HEK293T (cell line): ENCODE data around the gene KRT17.
"Not testable (repeated sequence)": the region's sequence is repeated elsewhere in the genome, so short reads cannot be mapped to it uniquely, and the experiment has no call there.

Experiments
- CTCF ChIA-PET: fragments of 350-600 bp; formaldehyde crosslinking; extraction: SDS; loops from one replicate; lab custom pipeline; 2021; ENCODE audit warnings: antibody characterized with exemption, inconsistent platforms; lab: Yijun Ruan, JAX
- POLR2A ChIA-PET: fragments of 350-600 bp; formaldehyde crosslinking; extraction: SDS; loops from one replicate; lab custom pipeline; 2020; ENCODE audit warnings: antibody characterized with exemption, inconsistent platforms; lab: Yijun Ruan, JAX
- DNase-seq: peaks from one replicate; pipeline ENCODE4 v3.0.0; 2012; ENCODE audit warnings: mixed read lengths; ENCODE audit errors: extremely low spot score
- ARNT ChIP-seq: fragments of 450-650 bp; IDR thresholded peaks from 2 replicates; pipeline ENCODE4 v1.6.1; 2017; ENCODE audit warnings: mild to moderate bottlenecking
- BHLHE40 ChIP-seq: fragments of 450-650 bp; IDR thresholded peaks from 2 replicates; pipeline ENCODE4 v1.6.1; 2016; ENCODE audit warnings: mild to moderate bottlenecking, moderate library complexity, borderline replicate concordance
- CTBP1 ChIP-seq: fragments of 450-650 bp; IDR thresholded peaks from 2 replicates; pipeline ENCODE4 v1.6.1; 2016; ENCODE audit warnings: borderline replicate concordance
- ELF4 ChIP-seq: fragments of 450-650 bp; IDR thresholded peaks from 2 replicates; pipeline ENCODE4 v1.6.1; 2017; ENCODE audit warnings: antibody characterized with exemption
- FOXA1 ChIP-seq: fragments of 450-650 bp; IDR thresholded peaks from 2 replicates; pipeline ENCODE4 v1.6.1; 2016; ENCODE audit warnings: mild to moderate bottlenecking
- FOXK2 ChIP-seq: fragments of 450-650 bp; IDR thresholded peaks from 2 replicates; pipeline ENCODE4 v1.6.1; 2016; ENCODE audit warnings: mild to moderate bottlenecking
- FOXM1 ChIP-seq: fragments of 450-650 bp; IDR thresholded peaks from 2 replicates; pipeline ENCODE4 v1.6.1; 2017; ENCODE audit warnings: mild to moderate bottlenecking, borderline replicate concordance
- HDGF ChIP-seq: fragments of 450-650 bp; IDR thresholded peaks from 2 replicates; pipeline ENCODE4 v1.6.1; 2017; ENCODE audit warnings: antibody characterized with exemption, borderline replicate concordance
- L3MBTL2 ChIP-seq: fragments of 450-650 bp; conservative IDR thresholded peaks from 2 replicates; pipeline ENCODE4 v1.6.1; 2016; ENCODE audit warnings: mild to moderate bottlenecking
- LEF1 ChIP-seq: fragments of 450-650 bp; IDR thresholded peaks from 2 replicates; pipeline ENCODE4 v1.6.1; 2017; ENCODE audit warnings: mild to moderate bottlenecking, borderline replicate concordance
- NFRKB ChIP-seq: fragments of 450-650 bp; IDR thresholded peaks from 2 replicates; pipeline ENCODE4 v1.6.1; 2016; ENCODE audit warnings: mild to moderate bottlenecking, moderate library complexity
- SP1 ChIP-seq: fragments of 450-650 bp; IDR thresholded peaks from 2 replicates; pipeline ENCODE4 v1.6.1; 2017
- SUZ12 ChIP-seq: fragments of 450-650 bp; IDR thresholded peaks from 2 replicates; pipeline ENCODE4 v1.6.1; 2016; ENCODE audit warnings: mild to moderate bottlenecking
- TARDBP ChIP-seq: fragments of 450-650 bp; IDR thresholded peaks from 2 replicates; pipeline ENCODE4 v1.6.1; 2016
- ZNF384 ChIP-seq: fragments of 450-650 bp; IDR thresholded peaks from 2 replicates; pipeline ENCODE4 v1.6.1; 2016
- TF ChIP-seq, protein P1 (sequence below): fragments of 450-650 bp; IDR thresholded peaks from 2 replicates; pipeline ENCODE4 v1.6.1; 2016

KRT17 gene

GRCh38 chr17:41629826-41630670, 5.7 kb upstream of the KRT17 start:
- no peak for DNase-seq
- POLR2A ChIA-PET = interaction anchor here (0.6 kb wide), 1 partner anchor 765 kb away, joined by 3 read pairs; no protein-coding TSS in a partner anchor
- TF ChIP-seq ARNT = no peak
- TF ChIP-seq ZNF384 = no peak
- no peak for TF ChIP-seq ELF4
- TF ChIP-seq HDGF = no peak
- no peak for TF ChIP-seq FOXK2
- CTCF ChIA-PET = interaction anchor here (1.2 kb wide), 1 partner anchor 33 kb away, joined by 3 read pairs; no protein-coding TSS in a partner anchor

DNA sequence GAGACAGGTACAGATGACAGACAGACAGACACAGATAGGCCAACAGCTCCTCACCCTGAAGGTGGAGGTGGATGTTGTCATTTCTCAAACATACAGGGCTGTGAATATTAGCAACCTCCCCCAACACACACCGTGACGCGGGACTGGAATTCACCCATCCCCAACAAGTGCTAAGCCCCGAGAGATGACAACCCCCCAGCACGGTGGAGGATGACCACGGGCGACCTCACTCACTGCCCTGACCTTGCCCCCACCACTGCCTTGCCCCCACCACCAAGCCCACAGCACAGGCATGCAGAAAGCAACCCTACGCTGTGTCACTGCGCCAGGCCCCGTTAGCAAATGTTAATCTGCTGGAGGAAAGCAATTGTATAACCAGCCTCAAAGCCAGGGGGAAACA, 4.9 kb upstream of the KRT17 start:
- ChIA-PET POLR2A (no interaction called here), CTCF (interaction anchor here (1.2 kb wide), 1 partner anchor 34 kb away, joined by 3 read pairs; no protein-coding TSS in a partner anchor)
- no peak for TF ChIP-seq ZNF384
- TF ChIP-seq FOXK2 = no peak
- no peak for TF ChIP-seq BHLHE40
- no peak for TF ChIP-seq LEF1
- TF ChIP-seq, protein P1, sequence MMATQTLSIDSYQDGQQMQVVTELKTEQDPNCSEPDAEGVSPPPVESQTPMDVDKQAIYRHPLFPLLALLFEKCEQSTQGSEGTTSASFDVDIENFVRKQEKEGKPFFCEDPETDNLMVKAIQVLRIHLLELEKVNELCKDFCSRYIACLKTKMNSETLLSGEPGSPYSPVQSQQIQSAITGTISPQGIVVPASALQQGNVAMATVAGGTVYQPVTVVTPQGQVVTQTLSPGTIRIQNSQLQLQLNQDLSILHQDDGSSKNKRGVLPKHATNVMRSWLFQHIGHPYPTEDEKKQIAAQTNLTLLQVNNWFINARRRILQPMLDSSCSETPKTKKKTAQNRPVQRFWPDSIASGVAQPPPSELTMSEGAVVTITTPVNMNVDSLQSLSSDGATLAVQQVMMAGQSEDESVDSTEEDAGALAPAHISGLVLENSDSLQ = no peak
- no peak for TF ChIP-seq SUZ12
- TF ChIP-seq FOXM1 = no peak
- no peak for TF ChIP-seq FOXA1
- no peak for TF ChIP-seq SP1
- TF ChIP-seq NFRKB = no peak
- TF ChIP-seq CTBP1 = no peak
- no peak for TF ChIP-seq ARNT
- no peak for TF ChIP-seq HDGF
- no peak for DNase-seq

DNA sequence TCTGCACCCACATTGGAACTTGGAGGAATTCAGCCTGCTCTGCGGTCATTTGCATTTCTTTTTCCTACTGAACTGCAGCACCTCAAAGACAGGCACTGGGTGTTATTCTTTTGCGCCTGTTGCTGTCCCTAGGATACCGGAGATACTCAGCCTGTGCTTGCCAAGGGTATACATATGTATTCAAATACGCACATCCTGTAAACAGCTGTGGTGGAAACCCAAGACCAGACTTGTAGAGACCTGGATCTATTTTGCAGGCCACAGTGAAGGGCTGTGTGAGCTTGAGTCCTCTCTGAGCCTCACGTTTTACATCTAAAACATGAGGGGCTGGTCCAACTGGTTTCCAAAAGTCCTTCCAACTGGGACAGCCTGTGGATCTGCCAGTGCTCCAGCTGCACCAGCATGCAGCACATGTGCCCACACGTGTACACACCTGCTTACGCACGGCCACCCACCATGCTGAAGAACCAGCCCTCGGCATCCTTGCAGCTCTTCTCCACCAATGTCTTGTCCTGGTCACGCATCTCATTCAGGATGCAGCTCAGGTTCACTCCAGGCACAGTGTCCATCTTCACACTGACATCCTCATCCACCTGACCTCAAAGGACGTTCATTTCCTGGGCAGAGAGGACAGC, 4.4 kb upstream of the KRT17 start:
- POLR2A ChIA-PET, CTCF ChIA-PET, DNase-seq: not testable (repeated sequence)

DNA sequence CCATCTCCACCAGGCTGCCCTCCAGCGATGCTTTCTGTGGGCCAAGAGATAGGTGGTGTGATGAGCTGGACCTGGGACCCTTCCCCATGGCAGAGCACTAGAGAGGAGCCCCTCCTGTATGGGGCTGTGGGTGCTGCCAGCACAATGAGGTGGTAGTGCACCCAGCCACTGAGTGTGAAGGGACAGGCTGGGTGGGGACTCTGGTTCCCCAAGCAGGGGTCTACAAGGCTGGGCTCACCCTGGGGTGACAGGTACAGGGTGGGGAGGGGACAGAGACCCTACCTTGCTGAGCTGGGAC, 3.6 kb upstream of the KRT17 start:
- POLR2A ChIA-PET, DNase-seq: not testable (repeated sequence)
- CTCF ChIA-PET = interaction anchor here (0.6 kb wide), 1 partner anchor 1212 kb away, joined by 3 read pairs; no protein-coding TSS in a partner anchor

GRCh38 chr17:41627316-41628072, 3.1 kb upstream of the KRT17 start:
- ChIA-PET POLR2A (interaction anchor here (1.0 kb wide), 1 partner anchor 21 kb away, joined by 3 read pairs; no protein-coding TSS in a partner anchor), CTCF (interaction anchor here (0.6 kb wide), 1 partner anchor 1212 kb away, joined by 3 read pairs; no protein-coding TSS in a partner anchor)
- TF ChIP-seq SUZ12 (no peak), ARNT (no peak), NFRKB (no peak), LEF1 (no peak), ELF4 (no peak), CTBP1 (no peak), BHLHE40 (no peak), FOXK2 (no peak), ZNF384 (no peak), HDGF (no peak), SP1 (no peak), TARDBP (no peak), FOXA1 (no peak), FOXM1 (no peak), L3MBTL2 (no peak)
- TF ChIP-seq, protein P1 = no peak
- DNase-seq = no peak

DNA sequence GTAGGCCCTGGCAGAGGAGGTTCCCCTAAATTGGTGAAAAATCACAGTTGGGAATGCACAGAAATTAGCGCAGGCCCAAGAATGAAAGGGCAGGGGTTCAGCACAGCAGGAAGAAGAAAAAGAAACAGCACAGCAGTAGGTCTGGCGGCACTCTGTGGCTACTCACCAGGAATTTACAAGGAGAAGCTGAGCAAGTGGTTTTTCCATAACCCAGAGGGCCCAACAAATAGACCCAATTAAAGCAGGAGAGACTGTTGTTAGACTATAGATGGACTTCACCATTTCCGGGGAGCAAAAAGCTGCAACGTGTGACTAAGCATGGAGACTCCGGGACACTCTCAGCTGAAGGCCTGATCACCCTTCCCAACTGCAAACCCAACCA, 2.5 kb upstream of the KRT17 start:
- not testable (repeated sequence) for DNase-seq
- ChIA-PET POLR2A (interaction anchor here (1.0 kb wide), 1 partner anchor 22 kb away, joined by 3 read pairs; no protein-coding TSS in a partner anchor), CTCF (interaction anchor here (0.7 kb wide), 1 partner anchor 78 kb away, joined by 3 read pairs; no protein-coding TSS in a partner anchor)

GRCh38 chr17:41626028-41626913, 1.9 kb upstream of the KRT17 start:
- DNase-seq = not testable (repeated sequence)
- CTCF ChIA-PET = interaction anchor here (0.7 kb wide), 1 partner anchor 78 kb away, joined by 3 read pairs; no protein-coding TSS in a partner anchor
- POLR2A ChIA-PET = interaction anchor here (0.7 kb wide), 1 partner anchor 78 kb away, joined by 3 read pairs; no protein-coding TSS in a partner anchor
